ENCODE data around the gene SNX24. TPM values are rescaled to one million over a fixed set of nuclear protein-coding genes. Genes with fewer than 3 reads are reported as not detected.
A peak's percentile ranks its signal among the peaks of the same experiment; 100 is the strongest.

The SNX24 gene
- polyA plus RNA-seq, 2 donors: 29.5 to 49.6 TPM

DNA sequence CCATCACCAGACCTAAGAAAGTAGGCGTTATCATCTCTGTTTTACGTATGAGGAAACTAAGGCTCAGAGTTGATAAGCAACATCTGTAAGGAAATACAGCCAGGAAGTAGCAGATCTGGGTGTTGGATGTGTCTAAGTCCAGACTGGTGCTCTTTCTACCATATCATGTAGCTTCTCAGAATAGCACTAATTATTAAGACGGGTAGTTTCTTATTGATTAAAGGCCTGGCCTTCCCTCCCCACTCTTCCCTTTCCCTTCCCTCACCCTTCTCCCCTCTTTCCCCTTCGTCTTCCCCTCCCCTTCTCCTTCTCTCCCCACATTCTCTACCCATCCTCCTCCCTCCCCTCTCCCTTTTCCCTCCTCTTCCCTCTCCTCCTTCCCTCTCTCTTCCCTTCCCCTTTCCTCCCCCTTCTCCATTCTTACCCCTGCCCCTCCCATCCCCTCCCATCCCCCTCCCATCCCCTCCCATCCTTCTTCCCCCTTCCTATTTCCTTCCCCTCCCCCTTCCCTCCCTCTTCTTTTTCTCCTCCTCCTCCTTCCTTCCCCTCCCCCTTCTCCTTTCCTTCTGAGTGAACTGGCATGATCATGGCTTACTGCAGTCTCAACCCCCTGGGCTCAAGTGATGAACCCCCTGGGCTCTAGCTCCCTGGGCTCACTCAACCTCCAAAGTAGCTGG lies 79.4 kb downstream of the SNX24 start:
- Histone ChIP-seq H3K27me3 (ENCODE audit: control insufficient read depth in 1 of 2, insufficient read depth in 2 of 2, low read length in 2 of 2) (no peaks in the 10 kb centered on the region), H3K9me3 (ENCODE audit: control insufficient read depth in 2 of 2, insufficient read depth in 1 of 2, low read depth in 1 of 2, low read length in 1 of 2) (no peaks in the 10 kb centered on the region), H3K4me3 (ENCODE audit: low read depth in 1 of 2, low read length in 2 of 2) (no peak overlapping the region), H3K36me3 (ENCODE audit: control insufficient read depth in 2 of 2, insufficient read depth in 2 of 2, low read length in 1 of 2) (peaks cover 0 to 2% of the 10 kb centered on the region in 2 donors), H3K27ac (ENCODE audit: low read depth in 2 of 2, low read length in 1 of 2) (no peak overlapping the region), H3K4me1 (ENCODE audit: control insufficient read depth in 2 of 2, insufficient read depth in 2 of 2, low read length in 1 of 2) (no peaks in the 10 kb centered on the region)
- 84 to 92% methylated on average over 4 of the region's 4 CpGs for WGBS, 2 donors

DNA sequence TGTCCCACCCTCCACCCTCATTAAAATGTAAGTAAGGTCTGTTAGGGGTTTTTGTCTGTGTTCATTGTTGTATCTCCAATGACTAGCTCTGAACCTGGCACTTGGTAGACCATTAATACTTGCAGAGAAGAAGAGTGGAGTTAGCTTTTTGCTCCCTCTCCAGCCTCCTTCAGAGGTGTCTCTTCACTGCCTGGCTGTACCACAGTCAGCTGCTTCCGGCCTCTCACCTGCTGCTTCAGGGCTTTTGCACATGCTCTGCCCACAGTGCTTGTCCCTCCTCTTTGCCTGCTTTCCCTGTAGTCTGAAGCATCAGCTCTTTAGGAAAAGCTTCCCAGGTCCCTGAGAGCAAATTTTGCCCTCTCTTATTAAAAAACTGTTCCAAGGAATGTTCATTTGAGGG lies 83.6 kb downstream of the SNX24 start:
- H3K9me3 ChIP-seq (ENCODE audit: control insufficient read depth in 2 of 2, insufficient read depth in 1 of 2, low read depth in 1 of 2, low read length in 1 of 2): no peaks in the 10 kb centered on the region
- no peaks in the 10 kb centered on the region for H3K27me3 ChIP-seq (ENCODE audit: control insufficient read depth in 1 of 2, insufficient read depth in 2 of 2, low read length in 2 of 2)
- no peak overlapping the region for H3K4me3 ChIP-seq (ENCODE audit: low read depth in 1 of 2, low read length in 2 of 2)
- H3K36me3 ChIP-seq (ENCODE audit: control insufficient read depth in 2 of 2, insufficient read depth in 2 of 2, low read length in 1 of 2): no peaks in the 10 kb centered on the region
- no peak overlapping the region for H3K27ac ChIP-seq (ENCODE audit: low read depth in 2 of 2, low read length in 1 of 2)
- 95 to 96% methylated on average over 1 of the region's 1 CpG for WGBS, 2 donors
- H3K4me1 ChIP-seq (ENCODE audit: control insufficient read depth in 2 of 2, insufficient read depth in 2 of 2, low read length in 1 of 2): peaks cover 0 to 2% of the 10 kb centered on the region in 2 donors

DNA sequence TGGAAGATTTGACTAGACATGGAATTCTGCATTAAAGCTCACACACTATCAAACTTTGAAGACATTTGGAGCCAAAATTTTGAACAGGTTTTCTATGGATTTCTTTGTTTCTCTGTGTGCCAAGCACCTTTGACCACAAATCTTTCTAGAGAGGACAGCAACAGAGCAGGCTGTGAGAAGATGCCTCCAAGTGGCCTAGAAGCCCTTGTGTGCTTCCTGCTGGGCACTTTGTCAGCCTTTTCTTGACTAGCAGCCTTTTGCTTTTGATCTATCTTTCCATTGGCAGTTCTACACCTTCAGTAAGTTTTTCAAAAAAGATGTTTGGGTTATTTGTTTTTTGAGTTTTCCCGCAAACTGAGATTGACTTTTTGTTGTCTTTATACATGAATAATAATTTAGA lies 84.6 kb downstream of the SNX24 start:
- H3K27ac ChIP-seq (ENCODE audit: low read depth in 2 of 2, low read length in 1 of 2): no peak overlapping the region
- no peaks in the 10 kb centered on the region for H3K9me3 ChIP-seq (ENCODE audit: control insufficient read depth in 2 of 2, insufficient read depth in 1 of 2, low read depth in 1 of 2, low read length in 1 of 2)
- H3K4me1 ChIP-seq (ENCODE audit: control insufficient read depth in 2 of 2, insufficient read depth in 2 of 2, low read length in 1 of 2): peaks cover 0 to 2% of the 10 kb centered on the region in 2 donors
- 93 to 98% methylated on average over 1 of the region's 1 CpG for WGBS, 2 donors
- H3K36me3 ChIP-seq (ENCODE audit: control insufficient read depth in 2 of 2, insufficient read depth in 2 of 2, low read length in 1 of 2): no peaks in the 10 kb centered on the region
- no peaks in the 10 kb centered on the region for H3K27me3 ChIP-seq (ENCODE audit: control insufficient read depth in 1 of 2, insufficient read depth in 2 of 2, low read length in 2 of 2)
- H3K4me3 ChIP-seq (ENCODE audit: low read depth in 1 of 2, low read length in 2 of 2): no peak overlapping the region

DNA sequence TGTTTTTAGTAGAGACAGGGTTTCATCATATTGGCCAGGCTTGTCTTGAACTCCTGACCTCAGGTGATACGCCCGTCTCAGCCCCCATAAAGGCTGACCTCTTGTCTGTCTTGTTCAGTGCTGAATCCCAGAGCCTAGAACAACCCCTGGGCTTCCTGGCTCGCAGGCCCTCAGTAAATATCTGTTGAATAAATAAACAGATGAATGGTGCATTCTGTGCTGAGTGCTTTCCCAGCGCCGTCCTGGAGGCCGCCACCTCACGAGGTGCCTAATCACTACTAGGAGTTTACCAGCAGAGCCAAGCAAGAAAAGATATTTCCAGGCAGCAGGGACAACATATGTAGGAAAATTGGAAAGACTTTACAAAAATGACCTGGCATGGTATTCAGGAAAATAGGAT lies 88.5 kb downstream of the SNX24 start:
- H3K27me3 ChIP-seq (ENCODE audit: control insufficient read depth in 1 of 2, insufficient read depth in 2 of 2, low read length in 2 of 2): no peaks in the 10 kb centered on the region
- peak overlapping the region in 1 of 2 donors; percentile 4 for H3K27ac ChIP-seq (ENCODE audit: low read depth in 2 of 2, low read length in 1 of 2)
- H3K4me3 ChIP-seq (ENCODE audit: low read depth in 1 of 2, low read length in 2 of 2): no peak overlapping the region
- H3K36me3 ChIP-seq (ENCODE audit: control insufficient read depth in 2 of 2, insufficient read depth in 2 of 2, low read length in 1 of 2): no peaks in the 10 kb centered on the region
- H3K4me1 ChIP-seq (ENCODE audit: control insufficient read depth in 2 of 2, insufficient read depth in 2 of 2, low read length in 1 of 2): peaks cover 0 to 2% of the 10 kb centered on the region in 2 donors
- H3K9me3 ChIP-seq (ENCODE audit: control insufficient read depth in 2 of 2, insufficient read depth in 1 of 2, low read depth in 1 of 2, low read length in 1 of 2): no peaks in the 10 kb centered on the region
- 84 to 87% methylated on average over 7 of the region's 7 CpGs for WGBS, 2 donors

DNA sequence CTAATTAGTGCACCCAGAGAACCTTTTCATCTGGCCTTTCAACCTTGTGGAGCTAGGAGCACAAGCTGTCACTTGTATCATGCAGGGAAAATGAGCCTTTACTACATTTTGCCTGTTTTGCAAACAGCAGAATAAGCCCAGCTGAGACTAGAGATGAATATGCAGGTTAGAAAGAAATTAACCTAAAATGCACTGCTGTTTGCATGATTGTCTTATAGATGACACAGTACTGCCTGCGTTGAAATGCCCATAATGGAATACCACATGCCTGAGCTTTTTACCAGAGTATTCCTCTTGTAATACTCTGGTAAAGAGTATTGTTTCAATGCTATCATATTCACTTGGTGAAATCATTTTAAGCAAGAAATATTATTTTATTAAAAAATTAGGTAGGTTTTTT lies 90.7 kb downstream of the SNX24 start:
- no peak overlapping the region for H3K27ac ChIP-seq (ENCODE audit: low read depth in 2 of 2, low read length in 1 of 2)
- H3K4me3 ChIP-seq (ENCODE audit: low read depth in 1 of 2, low read length in 2 of 2): no peak overlapping the region
- peaks cover 0 to 2% of the 10 kb centered on the region in 2 donors for H3K4me1 ChIP-seq (ENCODE audit: control insufficient read depth in 2 of 2, insufficient read depth in 2 of 2, low read length in 1 of 2)
- WGBS, 2 donors: 90 to 93% methylated on average over 1 of the region's 1 CpG
- no peaks in the 10 kb centered on the region for H3K36me3 ChIP-seq (ENCODE audit: control insufficient read depth in 2 of 2, insufficient read depth in 2 of 2, low read length in 1 of 2)
- H3K9me3 ChIP-seq (ENCODE audit: control insufficient read depth in 2 of 2, insufficient read depth in 1 of 2, low read depth in 1 of 2, low read length in 1 of 2): no peaks in the 10 kb centered on the region
- no peaks in the 10 kb centered on the region for H3K27me3 ChIP-seq (ENCODE audit: control insufficient read depth in 1 of 2, insufficient read depth in 2 of 2, low read length in 2 of 2)

DNA sequence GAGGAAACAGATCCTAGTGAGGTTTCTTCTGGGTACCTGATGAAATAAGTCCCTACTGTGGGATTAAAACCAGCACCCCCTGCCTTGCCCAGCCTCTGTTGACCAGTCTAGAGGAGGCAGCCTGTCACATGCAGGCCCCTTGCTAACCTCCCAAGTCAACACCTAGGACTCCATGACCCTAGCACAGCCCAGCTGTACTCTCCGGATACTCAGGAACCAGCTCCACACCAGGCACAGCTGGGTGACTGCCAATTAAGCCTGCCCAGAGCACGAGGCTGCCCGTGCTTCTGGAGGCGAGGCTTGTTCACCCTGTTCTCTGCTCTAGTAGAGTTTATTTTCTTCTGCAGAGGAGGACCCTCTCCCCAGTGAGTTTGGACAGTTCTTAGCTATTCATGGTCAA lies 92.5 kb downstream of the SNX24 start:
- H3K36me3 ChIP-seq (ENCODE audit: control insufficient read depth in 2 of 2, insufficient read depth in 2 of 2, low read length in 1 of 2): no peaks in the 10 kb centered on the region
- peaks cover 0 to 2% of the 10 kb centered on the region in 2 donors for H3K4me1 ChIP-seq (ENCODE audit: control insufficient read depth in 2 of 2, insufficient read depth in 2 of 2, low read length in 1 of 2)
- H3K27ac ChIP-seq (ENCODE audit: low read depth in 2 of 2, low read length in 1 of 2): no peak overlapping the region
- H3K9me3 ChIP-seq (ENCODE audit: control insufficient read depth in 2 of 2, insufficient read depth in 1 of 2, low read depth in 1 of 2, low read length in 1 of 2): no peaks in the 10 kb centered on the region
- WGBS, 2 donors: 38 to 49% methylated on average over 4 of the region's 4 CpGs
- no peaks in the 10 kb centered on the region for H3K27me3 ChIP-seq (ENCODE audit: control insufficient read depth in 1 of 2, insufficient read depth in 2 of 2, low read length in 2 of 2)
- H3K4me3 ChIP-seq (ENCODE audit: low read depth in 1 of 2, low read length in 2 of 2): no peak overlapping the region

DNA sequence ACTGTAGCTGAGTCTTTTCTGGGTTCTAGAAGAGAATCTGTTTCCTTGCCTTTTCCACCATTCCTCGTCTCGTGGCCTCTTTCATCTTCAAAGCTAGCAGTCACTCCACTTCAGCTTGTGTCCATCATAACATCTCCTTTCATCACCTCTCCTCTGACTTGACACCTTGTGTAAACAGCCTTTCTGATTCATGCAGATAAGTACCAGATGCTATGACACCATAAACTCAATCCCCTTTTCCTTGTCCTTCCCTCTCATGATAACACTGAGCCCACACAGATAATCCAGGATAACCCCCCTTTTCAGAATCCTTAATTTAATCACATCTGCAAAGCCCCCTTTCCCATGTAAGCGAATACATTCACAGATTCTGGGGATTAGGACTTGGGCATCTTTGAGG lies 95.5 kb downstream of the SNX24 start:
- no peak overlapping the region for H3K4me3 ChIP-seq (ENCODE audit: low read depth in 1 of 2, low read length in 2 of 2)
- H3K27ac ChIP-seq (ENCODE audit: low read depth in 2 of 2, low read length in 1 of 2): no peak overlapping the region
- no peaks in the 10 kb centered on the region for H3K9me3 ChIP-seq (ENCODE audit: control insufficient read depth in 2 of 2, insufficient read depth in 1 of 2, low read depth in 1 of 2, low read length in 1 of 2)
- H3K4me1 ChIP-seq (ENCODE audit: control insufficient read depth in 2 of 2, insufficient read depth in 2 of 2, low read length in 1 of 2): peaks cover 0 to 3% of the 10 kb centered on the region in 2 donors
- no peaks in the 10 kb centered on the region for H3K27me3 ChIP-seq (ENCODE audit: control insufficient read depth in 1 of 2, insufficient read depth in 2 of 2, low read length in 2 of 2)
- H3K36me3 ChIP-seq (ENCODE audit: control insufficient read depth in 2 of 2, insufficient read depth in 2 of 2, low read length in 1 of 2): peaks cover 0 to 4% of the 10 kb centered on the region in 2 donors
- 84 to 98% methylated on average over 3 of the region's 3 CpGs for WGBS, 2 donors

DNA sequence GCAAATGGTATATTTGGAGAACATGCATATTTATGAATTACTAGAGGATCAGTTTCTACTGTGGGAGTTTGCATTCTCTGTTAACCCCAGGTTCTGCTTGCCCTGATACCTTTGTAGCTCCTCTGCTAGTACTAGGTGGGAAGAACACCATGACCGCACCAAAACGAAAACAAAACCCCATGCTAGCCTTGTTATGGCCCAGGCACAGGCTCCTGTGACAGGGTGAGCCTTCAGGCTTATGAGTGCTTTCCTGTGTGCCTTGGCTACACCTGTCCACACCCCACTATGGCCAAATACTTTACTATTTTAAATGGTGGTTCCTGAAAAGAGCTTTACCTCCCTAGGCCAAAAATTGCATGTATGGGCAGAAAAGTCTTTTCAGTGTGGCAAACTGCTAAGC lies 96.3 kb downstream of the SNX24 start:
- H3K27ac ChIP-seq (ENCODE audit: low read depth in 2 of 2, low read length in 1 of 2): no peak overlapping the region
- no peak overlapping the region for H3K4me3 ChIP-seq (ENCODE audit: low read depth in 1 of 2, low read length in 2 of 2)
- H3K4me1 ChIP-seq (ENCODE audit: control insufficient read depth in 2 of 2, insufficient read depth in 2 of 2, low read length in 1 of 2): peaks cover 0 to 3% of the 10 kb centered on the region in 2 donors
- H3K27me3 ChIP-seq (ENCODE audit: control insufficient read depth in 1 of 2, insufficient read depth in 2 of 2, low read length in 2 of 2): no peaks in the 10 kb centered on the region
- H3K36me3 ChIP-seq (ENCODE audit: control insufficient read depth in 2 of 2, insufficient read depth in 2 of 2, low read length in 1 of 2): peaks cover 0 to 4% of the 10 kb centered on the region in 2 donors
- H3K9me3 ChIP-seq (ENCODE audit: control insufficient read depth in 2 of 2, insufficient read depth in 1 of 2, low read depth in 1 of 2, low read length in 1 of 2): no peaks in the 10 kb centered on the region
- 76 to 85% methylated on average over 2 of the region's 2 CpGs for WGBS, 2 donors

DNA sequence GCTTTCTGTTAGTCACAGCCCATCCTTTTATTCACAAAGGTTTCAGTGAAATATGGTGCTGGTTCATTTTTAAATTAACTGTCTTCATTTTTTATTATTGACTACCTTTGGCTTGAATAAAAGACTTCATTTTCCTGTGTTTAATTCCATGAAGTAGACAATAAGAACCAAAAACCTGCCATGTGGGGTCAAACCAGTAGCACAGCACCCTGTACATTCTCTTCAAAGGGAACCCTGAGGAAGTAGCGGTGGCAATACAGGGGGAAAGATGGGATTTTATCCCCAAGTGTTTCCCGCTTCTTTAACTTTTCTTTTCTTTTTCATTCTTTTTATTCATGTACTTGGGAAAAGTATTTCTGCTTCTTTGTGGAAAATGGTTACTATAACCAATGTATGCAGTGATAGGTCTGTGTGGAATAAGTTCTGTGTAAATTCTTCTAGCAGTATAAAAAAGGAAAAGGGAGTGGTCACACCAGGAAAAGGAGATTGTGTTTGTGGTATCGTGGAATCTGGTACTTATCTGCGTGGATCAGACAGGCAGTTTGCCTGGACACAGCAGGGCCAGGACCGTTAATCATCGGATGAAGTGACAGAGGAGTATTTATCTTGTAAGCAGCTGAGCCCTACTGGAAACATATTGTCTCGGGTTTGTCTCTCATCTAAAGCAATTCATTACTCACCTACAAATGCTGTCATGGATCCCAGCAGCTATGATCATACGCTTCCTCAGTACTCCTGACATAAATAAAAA lies 96.9 kb downstream of the SNX24 start:
- Histone ChIP-seq H3K27me3 (ENCODE audit: control insufficient read depth in 1 of 2, insufficient read depth in 2 of 2, low read length in 2 of 2) (no peaks in the 10 kb centered on the region), H3K27ac (ENCODE audit: low read depth in 2 of 2, low read length in 1 of 2) (no peak overlapping the region), H3K36me3 (ENCODE audit: control insufficient read depth in 2 of 2, insufficient read depth in 2 of 2, low read length in 1 of 2) (peaks cover 0 to 4% of the 10 kb centered on the region in 2 donors), H3K4me1 (ENCODE audit: control insufficient read depth in 2 of 2, insufficient read depth in 2 of 2, low read length in 1 of 2) (peaks cover 0 to 3% of the 10 kb centered on the region in 2 donors), H3K4me3 (ENCODE audit: low read depth in 1 of 2, low read length in 2 of 2) (no peak overlapping the region), H3K9me3 (ENCODE audit: control insufficient read depth in 2 of 2, insufficient read depth in 1 of 2, low read depth in 1 of 2, low read length in 1 of 2) (no peaks in the 10 kb centered on the region)
- WGBS, 2 donors: 49 to 53% methylated on average over 8 of the region's 8 CpGs

Data from esophagus (tissue), 2 donors.